Measurements from ENCODE around the gene PAK2.

- TF ChIP-seq POLR2A (IDR thresholded peaks at IDR 0.05) (no peak), POLR2AphosphoS5 (IDR thresholded peaks at IDR 0.05; ENCODE audit: insufficient read depth in 1 of 2, low read depth in 1 of 2) (no peak), CTCF (IDR thresholded peaks at IDR 0.05) (no peak)
These were observed 32.4 kb downstream of the PAK2 start for GRCh38 chr3:196772102-196772501.

Measured in vagina (tissue), 2 donors.